ENCODE measurements around the gene TMEM259. TPM values are rescaled to one million over a fixed set of nuclear protein-coding genes. Genes with fewer than 3 reads are reported as not detected.
"Not testable (repeated sequence)": the region's sequence is repeated elsewhere in the genome, so short reads cannot be mapped to it uniquely, and the experiment has no call there.

Gene TMEM259
- total RNA-seq, 1 donor = 83.0 TPM

GRCh38 chr19:1035998-1036621, 15.2 kb upstream of the TMEM259 start:
- no peaks in the 10 kb centered on the region for H3K9me3 ChIP-seq (ENCODE audit: low read depth, low read length)
- H3K27me3 ChIP-seq (ENCODE audit: insufficient read depth, low read length) = no peaks in the 10 kb centered on the region
- no peak overlapping the region for H3K4me3 ChIP-seq (ENCODE audit: low read length)
- H3K4me1 ChIP-seq (ENCODE audit: insufficient read depth, low read length) = peaks cover 61% of the 10 kb centered on the region

DNA sequence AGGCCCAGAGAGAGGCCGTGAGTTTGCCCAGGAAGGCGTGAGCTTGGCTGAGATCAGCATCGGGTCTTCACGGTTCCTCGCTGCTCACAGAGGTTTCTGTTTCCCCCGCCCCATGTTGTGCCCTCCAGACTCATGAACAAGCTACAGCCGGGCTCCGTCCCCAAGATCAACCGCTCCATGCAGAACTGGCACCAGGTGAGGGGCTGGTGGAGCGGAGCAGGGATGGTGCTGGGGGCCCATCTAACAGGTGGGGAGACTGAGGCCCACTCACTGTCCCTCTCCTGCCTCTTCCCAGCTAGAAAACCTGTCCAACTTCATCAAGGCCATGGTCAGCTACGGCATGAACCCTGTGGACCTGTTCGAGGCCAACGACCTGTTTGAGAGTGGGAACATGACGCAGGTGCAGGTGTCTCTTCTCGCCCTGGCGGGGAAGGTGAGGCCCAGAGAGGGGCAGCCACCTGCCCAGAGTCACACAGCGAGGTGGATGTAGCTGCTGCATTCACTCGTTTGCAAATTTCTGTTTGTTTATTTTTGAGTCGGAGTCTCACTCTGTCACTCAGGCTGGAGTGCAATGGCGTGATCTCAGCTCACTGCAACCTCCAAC, 11.4 kb upstream of the TMEM259 start:
- no peaks in the 10 kb centered on the region for H3K27me3 ChIP-seq (ENCODE audit: insufficient read depth, low read length)
- peaks cover 42% of the 10 kb centered on the region for H3K4me1 ChIP-seq (ENCODE audit: insufficient read depth, low read length)
- H3K4me3 ChIP-seq (ENCODE audit: low read length) = no peak overlapping the region
- no peaks in the 10 kb centered on the region for H3K9me3 ChIP-seq (ENCODE audit: low read depth, low read length)

DNA sequence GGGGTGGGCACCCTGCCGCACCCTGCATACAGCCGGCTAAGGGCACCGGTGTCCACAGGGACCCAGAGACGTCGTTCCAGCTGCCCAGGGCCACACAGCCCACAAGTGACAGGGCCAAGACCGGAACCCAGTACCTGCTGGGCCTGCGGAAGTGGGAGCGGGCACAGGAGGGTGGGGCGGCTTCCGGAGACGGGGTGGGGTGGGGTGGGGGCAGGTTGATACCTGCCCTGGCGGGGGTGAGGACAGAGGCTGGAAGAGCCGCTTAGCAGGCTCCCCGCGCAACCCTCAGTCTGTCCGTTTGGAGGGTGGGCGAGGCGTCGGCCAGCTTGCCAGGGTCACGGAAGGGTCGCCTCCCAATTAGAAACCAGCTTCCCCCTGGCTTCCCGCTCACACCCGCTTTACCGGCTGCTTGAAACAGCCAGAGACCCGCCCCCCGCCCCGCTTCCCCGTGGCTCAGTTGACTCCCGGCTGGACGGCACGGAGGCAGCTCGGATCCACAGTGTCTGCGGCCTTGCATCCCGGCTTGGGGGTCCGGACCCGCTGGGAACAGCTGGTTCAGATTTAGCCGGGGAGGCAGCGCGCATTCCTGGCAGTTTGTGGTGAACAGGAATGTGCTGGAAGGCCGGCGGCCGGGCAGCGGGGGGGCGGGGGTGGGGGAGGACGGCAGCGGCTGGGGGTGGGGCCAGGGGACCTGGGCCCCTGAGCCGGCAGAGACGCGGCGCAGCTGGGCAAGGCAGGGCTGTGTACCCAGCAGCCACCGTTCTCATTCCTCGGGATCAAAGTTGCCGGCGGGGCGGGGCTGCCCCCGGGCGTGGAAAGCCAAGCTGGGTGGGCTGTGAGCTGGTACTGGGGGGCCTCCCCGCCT, 7.4 kb upstream of the TMEM259 start:
- Histone ChIP-seq H3K9me3 (ENCODE audit: low read depth, low read length) (no peaks in the 10 kb centered on the region), H3K4me3 (ENCODE audit: low read length) (peak overlapping the region; percentile 98), H3K4me1 (ENCODE audit: insufficient read depth, low read length) (peaks cover 36% of the 10 kb centered on the region), H3K27me3 (ENCODE audit: insufficient read depth, low read length) (no peaks in the 10 kb centered on the region)

DNA sequence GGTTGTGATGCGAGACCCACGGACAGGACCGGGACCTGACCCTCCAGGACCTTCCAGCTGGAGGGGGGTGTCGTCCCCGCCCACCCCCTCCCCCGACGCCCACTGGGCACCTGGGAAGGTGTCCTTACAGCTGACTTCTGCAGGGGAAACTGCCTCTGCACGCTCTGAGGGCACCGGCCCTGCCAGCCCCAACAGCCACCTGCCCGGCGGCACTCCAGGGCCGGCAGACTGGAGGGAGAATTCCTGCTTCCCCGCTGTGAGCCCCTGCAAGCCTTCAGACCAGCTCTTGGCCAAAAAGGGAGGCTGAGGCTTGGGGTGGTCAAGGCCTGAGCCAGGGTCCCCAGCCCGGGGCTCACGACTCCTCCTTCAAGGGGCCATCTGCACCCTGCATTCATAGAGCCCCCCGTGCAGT, 6.7 kb upstream of the TMEM259 start:
- Histone ChIP-seq H3K4me3 (ENCODE audit: low read length) (peak overlapping the region; percentile 98), H3K9me3 (ENCODE audit: low read depth, low read length) (no peaks in the 10 kb centered on the region), H3K4me1 (ENCODE audit: insufficient read depth, low read length) (peaks cover 36% of the 10 kb centered on the region), H3K27me3 (ENCODE audit: insufficient read depth, low read length) (no peaks in the 10 kb centered on the region)

DNA sequence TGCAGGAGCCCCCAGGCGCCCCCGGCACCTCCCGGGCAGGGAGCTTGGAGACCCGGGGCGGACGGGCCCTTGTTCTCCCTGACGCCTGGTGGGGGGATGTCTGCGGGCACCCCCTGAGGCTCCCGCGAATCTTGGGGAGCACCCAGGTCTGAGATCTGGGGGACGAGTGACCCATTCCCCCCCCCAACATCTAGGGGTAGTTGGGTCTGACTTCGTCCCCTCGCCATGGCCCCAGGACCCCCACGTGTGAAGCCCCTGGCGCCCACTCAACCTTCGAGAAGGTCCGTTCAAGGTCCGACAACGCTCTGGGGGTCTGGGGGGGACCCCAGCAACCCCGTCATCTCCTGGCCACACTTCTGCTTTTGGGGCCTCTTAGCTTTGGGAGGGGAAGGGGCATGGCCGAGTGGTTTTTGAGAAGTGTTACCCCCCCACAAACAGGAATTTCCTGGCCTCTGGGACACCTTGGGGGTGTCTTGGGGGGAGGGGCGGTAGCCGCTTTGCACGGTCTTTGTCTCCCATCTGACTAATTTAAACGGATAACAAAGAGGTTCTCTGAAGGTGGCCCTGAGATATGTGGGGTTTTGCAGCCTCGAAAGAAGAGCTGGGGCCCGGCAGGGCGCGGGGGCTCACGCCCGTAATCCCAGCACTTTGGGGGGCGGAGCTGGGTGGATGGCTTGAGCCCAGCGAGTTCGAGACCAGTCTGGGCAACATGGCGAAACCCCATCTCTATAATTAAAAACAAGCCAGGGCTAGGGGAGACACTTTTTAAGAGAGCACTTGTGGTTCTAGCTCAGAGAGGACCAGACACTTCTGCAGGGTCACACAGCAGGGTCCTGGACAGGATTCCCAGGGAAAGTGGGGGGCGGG, 6.1 kb upstream of the TMEM259 start:
- Histone ChIP-seq H3K4me1 (ENCODE audit: insufficient read depth, low read length) (peaks cover 37% of the 10 kb centered on the region), H3K9me3 (ENCODE audit: low read depth, low read length) (no peaks in the 10 kb centered on the region), H3K27me3 (ENCODE audit: insufficient read depth, low read length) (no peaks in the 10 kb centered on the region), H3K4me3 (ENCODE audit: low read length) (peak overlapping the region; percentile 98)

GRCh38 chr19:1025960-1026782, 5.2 kb upstream of the TMEM259 start, which contains the start of gene CNN2:
CNN2 (plus strand) TSS chr19:1026608; CDS start chr19:1026662, 54 bp downstream.
- Histone ChIP-seq H3K27me3 (ENCODE audit: insufficient read depth, low read length) (no peaks in the 10 kb centered on the region), H3K4me3 (ENCODE audit: low read length) (peak within 1 kb of the TSS; percentile 98), H3K9me3 (ENCODE audit: low read depth, low read length) (no peaks in the 10 kb centered on the region), H3K4me1 (ENCODE audit: insufficient read depth, low read length) (peaks cover 36% of the 10 kb centered on the region)

DNA sequence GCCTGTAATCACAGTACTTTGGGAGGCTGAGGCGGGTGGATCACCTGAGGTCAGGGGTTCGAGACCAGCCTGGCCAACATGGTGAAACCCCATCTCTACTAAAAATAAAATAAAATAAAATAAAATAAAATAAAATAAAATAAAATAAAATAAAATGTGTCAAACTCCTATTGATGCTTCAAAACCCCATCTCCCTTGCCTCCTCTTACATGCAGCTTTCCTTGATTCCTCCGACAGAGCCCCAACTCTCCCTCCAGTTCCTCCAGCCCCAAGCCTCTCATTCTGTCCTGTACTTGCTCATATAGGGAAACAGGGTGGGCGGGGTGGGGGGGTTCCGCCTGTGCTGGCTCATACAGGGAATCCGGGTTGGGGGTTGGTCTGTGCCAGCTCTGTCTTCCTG, 4.2 kb upstream of the TMEM259 start:
- H3K27me3 ChIP-seq (ENCODE audit: insufficient read depth, low read length); H3K9me3 ChIP-seq (ENCODE audit: low read depth, low read length); H3K4me3 ChIP-seq (ENCODE audit: low read length): not testable (repeated sequence)
- H3K4me1 ChIP-seq (ENCODE audit: insufficient read depth, low read length) = peaks cover 31% of the 10 kb centered on the region

GRCh38 chr19:1023883-1024188, 2.9 kb upstream of the TMEM259 start:
- H3K4me3 ChIP-seq (ENCODE audit: low read length); H3K27me3 ChIP-seq (ENCODE audit: insufficient read depth, low read length); H3K9me3 ChIP-seq (ENCODE audit: low read depth, low read length): not testable (repeated sequence)
- H3K4me1 ChIP-seq (ENCODE audit: insufficient read depth, low read length) = peaks cover 35% of the 10 kb centered on the region

GRCh38 chr19:1019980-1020867, 699 bp downstream of the TMEM259 start:
- peaks cover 54% of the 10 kb centered on the region for H3K4me1 ChIP-seq (ENCODE audit: insufficient read depth, low read length)
- peak overlapping the region; percentile 82 for H3K4me3 ChIP-seq (ENCODE audit: low read length)
- H3K27me3 ChIP-seq (ENCODE audit: insufficient read depth, low read length) = no peaks in the 10 kb centered on the region
- no peaks in the 10 kb centered on the region for H3K9me3 ChIP-seq (ENCODE audit: low read depth, low read length)

DNA sequence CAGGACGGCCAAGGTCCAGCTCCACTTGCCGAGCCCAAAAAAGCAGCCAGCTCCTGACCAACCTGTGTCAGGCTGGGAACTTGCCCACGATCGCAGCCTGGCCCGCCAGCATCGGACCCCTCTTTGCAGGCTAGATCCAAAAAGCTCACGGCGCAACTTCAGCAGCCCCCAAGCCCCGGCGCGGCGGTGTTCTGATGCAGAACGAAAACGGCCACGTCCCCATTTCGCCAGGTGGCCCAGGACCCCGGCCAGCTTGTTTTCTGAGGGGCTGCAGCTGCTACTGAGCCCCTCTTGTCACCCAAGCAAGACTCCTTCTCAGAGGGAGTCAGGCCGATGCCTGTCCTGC, 1.3 kb downstream of the TMEM259 start:
- Histone ChIP-seq H3K4me1 (ENCODE audit: insufficient read depth, low read length) (peaks cover 54% of the 10 kb centered on the region), H3K27me3 (ENCODE audit: insufficient read depth, low read length) (no peaks in the 10 kb centered on the region), H3K4me3 (ENCODE audit: low read length) (peak overlapping the region; percentile 82), H3K9me3 (ENCODE audit: low read depth, low read length) (no peaks in the 10 kb centered on the region)

GRCh38 chr19:1018932-1019615, 1.8 kb downstream of the TMEM259 start:
- Histone ChIP-seq H3K4me1 (ENCODE audit: insufficient read depth, low read length) (peaks cover 54% of the 10 kb centered on the region), H3K27me3 (ENCODE audit: insufficient read depth, low read length) (no peaks in the 10 kb centered on the region), H3K4me3 (ENCODE audit: low read length) (no peak overlapping the region), H3K9me3 (ENCODE audit: low read depth, low read length) (no peaks in the 10 kb centered on the region)

DNA sequence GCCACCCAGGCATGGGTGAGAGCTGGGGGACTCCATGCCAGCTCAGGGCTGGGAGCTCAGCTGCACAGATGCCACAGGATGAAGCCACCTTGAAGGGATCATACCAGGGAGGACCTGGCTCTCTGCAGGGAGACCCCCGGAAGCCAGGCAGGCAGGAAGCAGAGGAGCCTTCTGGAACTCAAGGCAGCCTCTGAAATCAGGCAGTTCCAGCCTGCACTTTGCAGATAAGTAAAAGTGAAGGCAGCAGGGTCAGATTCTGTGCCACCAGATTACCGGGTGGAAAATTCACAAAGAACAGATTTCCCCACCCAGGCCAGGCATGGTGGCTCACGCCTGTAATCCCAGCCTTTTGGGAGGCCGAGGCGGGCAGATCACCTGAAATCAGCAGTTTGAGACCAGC, 2.5 kb downstream of the TMEM259 start:
- H3K4me1 ChIP-seq (ENCODE audit: insufficient read depth, low read length) = peaks cover 54% of the 10 kb centered on the region
- no peaks in the 10 kb centered on the region for H3K9me3 ChIP-seq (ENCODE audit: low read depth, low read length)
- no peak overlapping the region for H3K4me3 ChIP-seq (ENCODE audit: low read length)

DNA sequence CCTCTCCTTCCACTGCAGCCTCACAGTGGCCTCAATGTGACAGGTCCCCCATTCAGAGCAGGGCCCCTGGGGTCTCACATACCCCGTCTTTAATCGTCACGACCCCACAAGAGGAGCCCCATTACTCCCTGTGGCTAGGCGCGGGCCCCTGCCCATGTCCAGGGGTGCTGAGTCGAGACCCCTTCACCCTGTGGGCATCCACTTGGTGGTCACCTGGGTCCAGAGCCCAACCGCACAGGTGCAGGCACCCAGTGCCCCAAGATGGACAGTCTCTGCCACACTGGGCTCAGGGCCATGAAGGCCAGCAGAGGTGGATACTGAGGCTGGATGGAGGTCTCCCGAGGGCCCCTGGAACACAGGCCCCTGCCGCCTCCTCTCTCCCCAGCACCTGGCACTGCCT, 3.0 kb downstream of the TMEM259 start:
- Histone ChIP-seq H3K4me1 (ENCODE audit: insufficient read depth, low read length) (peaks cover 54% of the 10 kb centered on the region), H3K4me3 (ENCODE audit: low read length) (no peak overlapping the region), H3K9me3 (ENCODE audit: low read depth, low read length) (no peaks in the 10 kb centered on the region), H3K27me3 (ENCODE audit: insufficient read depth, low read length) (no peaks in the 10 kb centered on the region)

More for the DNA sequence above, 2.5 kb downstream of the TMEM259 start:
- no peaks in the 10 kb centered on the region for H3K27me3 ChIP-seq (ENCODE audit: insufficient read depth, low read length)
